Hematopoietic multipotent progenitor cell treated with erythropoietin and hydrocortisone succinate and interleukin-3 and kit ligand, for 17 days (in vitro differentiated cells): Measurements from ENCODE around the gene SMAD3.

Source experiments
- DNase-seq: peaks from one replicate; pipeline ENCODE4 v3.0.0-alpha.2; 2015; ENCODE audit warnings: low spot score

SMAD3 gene

GRCh38 chr15:67166280-67167009, 101.0 kb downstream of the SMAD3 start:
- no peak for DNase-seq

- no peak for DNase-seq
These were observed 101.7 kb downstream of the SMAD3 start for GRCh38 chr15:67167091-67167490.

- no peak for DNase-seq
These were observed 103.3 kb downstream of the SMAD3 start for GRCh38 chr15:67168694-67169093.

- no peak for DNase-seq
These were observed 104.9 kb downstream of the SMAD3 start for GRCh38 chr15:67170143-67170925.

GRCh38 chr15:67171471-67171870, 106.1 kb downstream of the SMAD3 start:
- DNase-seq, result no peak

- DNase-seq, result no peak
These were observed 106.8 kb downstream of the SMAD3 start for GRCh38 chr15:67172172-67172571.

- DNase-seq, result no peak
These were observed 107.6 kb downstream of the SMAD3 start for GRCh38 chr15:67173005-67173404.

GRCh38 chr15:67173786-67174185, 108.4 kb downstream of the SMAD3 start:
- DNase-seq, result no peak

GRCh38 chr15:67174446-67174845, 109.0 kb downstream of the SMAD3 start:
- DNase-seq, result no peak

GRCh38 chr15:67174864-67175573, 109.6 kb downstream of the SMAD3 start:
- no peak for DNase-seq

GRCh38 chr15:67175643-67176071, 110.3 kb downstream of the SMAD3 start:
- DNase-seq, result no peak

- DNase-seq, result no peak
These were observed 111.0 kb downstream of the SMAD3 start for GRCh38 chr15:67176195-67176971.

- no peak for DNase-seq
These were observed 112.3 kb downstream of the SMAD3 start for GRCh38 chr15:67177752-67178151.

- DNase-seq, result no peak
These were observed 113.3 kb downstream of the SMAD3 start for GRCh38 chr15:67178569-67179210.

- no peak for DNase-seq
These were observed 114.1 kb downstream of the SMAD3 start for GRCh38 chr15:67179411-67179995.

- no peak for DNase-seq
These were observed 114.6 kb downstream of the SMAD3 start for GRCh38 chr15:67180035-67180434.

GRCh38 chr15:67180514-67181191, 115.3 kb downstream of the SMAD3 start:
- DNase-seq, result no peak

- no peak for DNase-seq
These were observed 115.8 kb downstream of the SMAD3 start for GRCh38 chr15:67181221-67181639.

- no peak for DNase-seq
These were observed 118.2 kb downstream of the SMAD3 start for GRCh38 chr15:67183443-67184169.
